ENCODE measurements around the gene RETSAT. TPM values are rescaled to one million over a fixed set of nuclear protein-coding genes. Genes with fewer than 3 reads are reported as not detected.

RETSAT gene
- total and polyA plus RNA-seq, 2 of the 13 experiments (the other 11 are each of a cell fraction or from before 2014, with no cell fraction given): 46.7 to 61.0 TPM

GRCh38 chr2:85324639-85325465 is 29.5 kb downstream of the RETSAT start (continued):
- TF ChIP-seq NCOR1 (IDR thresholded peaks at IDR 0.05; ENCODE audit: borderline replicate concordance, low read length) (peak; percentile 97; the same call in 1 of the 2 replicates), MTF2 (CRISPR knock-in tag; IDR thresholded peaks at IDR 0.05; ENCODE audit: borderline replicate concordance) (0 out of 2 replicates have a peak, but pooled peaks have one; percentile 54), RFX1 (IDR thresholded peaks at IDR 0.05) (no peak), JUN (CRISPR knock-in tag; IDR thresholded peaks at IDR 0.05) (no peak), CEBPB (IDR thresholded peaks at IDR 0.05; ENCODE audit: borderline replicate concordance, low read depth, low read length) (peak; percentile 99), ZNF101 (CRISPR knock-in tag; IDR thresholded peaks at IDR 0.05; ENCODE audit: borderline replicate concordance, low read depth) (no peak), ZNF550 (CRISPR knock-in tag; IDR thresholded peaks at IDR 0.05; ENCODE audit: borderline replicate concordance) (no peak), TCF12 (IDR thresholded peaks at IDR 0.05) (no peak), TCF12 (CRISPR knock-in tag; IDR thresholded peaks at IDR 0.05) (peak; percentile 85), MLXIP (CRISPR knock-in tag; IDR thresholded peaks at IDR 0.05; ENCODE audit: borderline replicate concordance) (no peak), GFI1 (CRISPR knock-in tag; IDR thresholded peaks at IDR 0.05; ENCODE audit: borderline replicate concordance) (peak; percentile 86; the same call in 1 of the 2 replicates), POGZ (CRISPR knock-in tag; IDR thresholded peaks at IDR 0.05) (peak; percentile 62), ZNF512B (CRISPR knock-in tag; IDR thresholded peaks at IDR 0.05; ENCODE audit: borderline replicate concordance) (no peak), ZNF878 (CRISPR knock-in tag; IDR thresholded peaks at IDR 0.05) (peak; percentile 58; the same call in 1 of the 2 replicates), ZNF496 (CRISPR knock-in tag; IDR thresholded peaks at IDR 0.05; ENCODE audit: insufficient replicate concordance) (no peak), ZFY (CRISPR knock-in tag; IDR thresholded peaks at IDR 0.05) (peak; percentile 26; the same call in 1 of the 2 replicates), MLX (CRISPR knock-in tag; IDR thresholded peaks at IDR 0.05) (peak; percentile 77), NONO (IDR thresholded peaks at IDR 0.05) (no peak), NONO (CRISPR knock-in tag; conservative IDR thresholded peaks at IDR 0.05) (peak; percentile 46; the same call in 1 of the 2 replicates), ZSCAN5A (CRISPR knock-in tag; IDR thresholded peaks at IDR 0.05; ENCODE audit: borderline replicate concordance) (peak; percentile 68; the same call in 1 of the 2 replicates), ZNF644 (CRISPR knock-in tag; IDR thresholded peaks at IDR 0.05; ENCODE audit: low read depth) (peak; percentile 77; the same call in 1 of the 2 replicates)

Data from HepG2 (cell line).